ENCODE measurements around the gene GPR25. TPM values are rescaled to one million over a fixed set of nuclear protein-coding genes. Genes with fewer than 3 reads are reported as not detected.
A peak's percentile ranks its signal among the peaks of the same experiment; 100 is the strongest.

GPR25 gene
- total RNA-seq, 1 donor from 2014 or later, result not detected

DNA sequence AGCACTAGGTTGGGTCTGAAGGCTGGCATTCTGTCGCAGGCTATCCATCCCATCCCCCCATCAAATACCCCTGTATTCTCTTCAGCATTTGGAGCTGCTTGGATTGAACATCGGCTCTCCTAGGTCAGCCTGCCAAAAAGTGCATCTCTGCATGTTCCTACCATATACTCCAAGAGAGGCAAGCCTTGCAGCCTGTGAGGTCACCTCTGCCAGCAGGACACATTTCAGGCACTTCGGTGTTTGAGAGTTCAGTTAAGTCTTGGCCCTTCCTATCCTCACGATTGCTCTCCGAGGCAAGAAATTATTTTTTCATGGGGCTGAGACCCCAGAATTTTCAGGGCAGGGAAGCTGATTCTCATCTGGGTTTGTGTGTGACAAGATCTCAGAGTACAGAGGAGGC lies 2.6 kb downstream of the GPR25 start:
- TF ChIP-seq, protein P1, sequence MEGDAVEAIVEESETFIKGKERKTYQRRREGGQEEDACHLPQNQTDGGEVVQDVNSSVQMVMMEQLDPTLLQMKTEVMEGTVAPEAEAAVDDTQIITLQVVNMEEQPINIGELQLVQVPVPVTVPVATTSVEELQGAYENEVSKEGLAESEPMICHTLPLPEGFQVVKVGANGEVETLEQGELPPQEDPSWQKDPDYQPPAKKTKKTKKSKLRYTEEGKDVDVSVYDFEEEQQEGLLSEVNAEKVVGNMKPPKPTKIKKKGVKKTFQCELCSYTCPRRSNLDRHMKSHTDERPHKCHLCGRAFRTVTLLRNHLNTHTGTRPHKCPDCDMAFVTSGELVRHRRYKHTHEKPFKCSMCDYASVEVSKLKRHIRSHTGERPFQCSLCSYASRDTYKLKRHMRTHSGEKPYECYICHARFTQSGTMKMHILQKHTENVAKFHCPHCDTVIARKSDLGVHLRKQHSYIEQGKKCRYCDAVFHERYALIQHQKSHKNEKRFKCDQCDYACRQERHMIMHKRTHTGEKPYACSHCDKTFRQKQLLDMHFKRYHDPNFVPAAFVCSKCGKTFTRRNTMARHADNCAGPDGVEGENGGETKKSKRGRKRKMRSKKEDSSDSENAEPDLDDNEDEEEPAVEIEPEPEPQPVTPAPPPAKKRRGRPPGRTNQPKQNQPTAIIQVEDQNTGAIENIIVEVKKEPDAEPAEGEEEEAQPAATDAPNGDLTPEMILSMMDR (IDR thresholded peaks at IDR 0.05; ENCODE audit: unreplicated experiment), result no peak
- Mint-ChIP-seq H3K9me3 (ENCODE audit: unreplicated experiment) (no peaks in the 10 kb centered on the region), H3K36me3 (ENCODE audit: low read depth, unreplicated experiment) (no peaks in the 10 kb centered on the region), H3K27ac (ENCODE audit: unreplicated experiment) (peak overlapping the region; percentile 92), H3K27me3 (ENCODE audit: unreplicated experiment) (peaks cover 7% of the 10 kb centered on the region), H3K4me3 (ENCODE audit: unreplicated experiment) (no peak overlapping the region), H3K4me1 (ENCODE audit: unreplicated experiment) (peaks cover 10% of the 10 kb centered on the region)
- no peak for DNase-seq (ENCODE audit: low spot score)

DNA sequence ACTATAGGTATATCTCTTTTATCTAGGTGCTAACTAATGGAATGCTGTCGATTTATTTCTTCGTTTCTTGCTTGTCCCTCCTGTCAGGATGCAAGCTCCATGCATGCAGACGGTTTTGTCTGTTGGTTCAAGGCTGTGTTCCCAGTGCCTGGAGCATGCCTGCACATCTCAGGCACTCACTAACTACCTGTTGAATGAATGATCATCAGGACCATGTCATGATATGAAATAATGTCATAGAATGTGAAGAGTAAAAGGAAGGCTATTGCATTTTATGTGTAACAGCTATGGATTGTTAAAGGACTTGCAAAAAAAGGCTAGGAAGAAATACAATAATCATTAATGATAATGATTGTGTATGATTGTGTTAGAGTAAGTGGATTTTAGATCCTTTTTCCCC lies 4.2 kb downstream of the GPR25 start:
- no peak for DNase-seq (ENCODE audit: low spot score)
- Mint-ChIP-seq H3K27ac (ENCODE audit: unreplicated experiment) (no peak overlapping the region), H3K27me3 (ENCODE audit: unreplicated experiment) (peaks cover 4% of the 10 kb centered on the region), H3K4me1 (ENCODE audit: unreplicated experiment) (peaks cover 10% of the 10 kb centered on the region), H3K36me3 (ENCODE audit: low read depth, unreplicated experiment) (no peaks in the 10 kb centered on the region), H3K9me3 (ENCODE audit: unreplicated experiment) (no peaks in the 10 kb centered on the region), H3K4me3 (ENCODE audit: unreplicated experiment) (no peak overlapping the region)
- TF ChIP-seq, protein P1 (IDR thresholded peaks at IDR 0.05; ENCODE audit: unreplicated experiment), result no peak

DNA sequence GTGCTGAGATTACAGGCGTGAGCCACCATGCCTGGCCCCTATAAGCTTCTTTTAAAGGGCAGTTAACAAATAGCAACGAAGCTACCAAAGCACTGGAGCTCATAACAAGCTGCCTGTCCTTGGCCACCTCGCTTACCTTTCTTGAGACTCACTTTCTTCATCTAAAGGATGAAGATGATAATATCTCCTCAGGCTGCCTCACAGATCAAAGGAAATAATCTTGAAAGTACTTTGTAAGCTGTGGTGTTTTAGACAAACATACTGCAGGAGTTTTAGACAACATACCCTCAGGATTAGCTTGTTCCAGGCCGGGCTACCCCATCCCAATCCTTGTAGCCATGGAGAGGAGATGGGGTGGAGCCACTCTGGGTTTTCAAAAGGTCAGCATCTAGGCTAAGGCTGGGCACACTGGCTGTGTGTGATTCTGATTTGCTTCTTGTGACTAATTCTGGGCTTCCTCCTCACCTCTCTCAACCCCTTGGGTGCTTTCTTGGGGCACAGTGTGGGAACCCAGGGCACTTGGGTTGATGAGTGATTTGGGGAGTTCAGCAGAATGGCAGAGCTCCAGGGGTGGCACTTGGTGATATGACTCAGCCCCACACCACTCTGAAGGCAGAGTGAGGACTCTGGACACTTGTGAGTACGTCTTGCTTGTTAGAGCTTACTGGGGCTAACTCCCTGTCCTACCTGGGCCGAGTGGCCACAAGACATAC lies 5.2 kb downstream of the GPR25 start:
- no peaks in the 10 kb centered on the region for H3K36me3 Mint-ChIP-seq (ENCODE audit: low read depth, unreplicated experiment)
- peaks cover 10% of the 10 kb centered on the region for H3K4me1 Mint-ChIP-seq (ENCODE audit: unreplicated experiment)
- no peak overlapping the region for H3K27ac Mint-ChIP-seq (ENCODE audit: unreplicated experiment)
- no peak overlapping the region for H3K4me3 Mint-ChIP-seq (ENCODE audit: unreplicated experiment)
- no peaks in the 10 kb centered on the region for H3K9me3 Mint-ChIP-seq (ENCODE audit: unreplicated experiment)
- no peaks in the 10 kb centered on the region for H3K27me3 Mint-ChIP-seq (ENCODE audit: unreplicated experiment)
- DNase-seq (ENCODE audit: low spot score), result no peak
- TF ChIP-seq, protein P1 (IDR thresholded peaks at IDR 0.05; ENCODE audit: unreplicated experiment), result no peak

DNA sequence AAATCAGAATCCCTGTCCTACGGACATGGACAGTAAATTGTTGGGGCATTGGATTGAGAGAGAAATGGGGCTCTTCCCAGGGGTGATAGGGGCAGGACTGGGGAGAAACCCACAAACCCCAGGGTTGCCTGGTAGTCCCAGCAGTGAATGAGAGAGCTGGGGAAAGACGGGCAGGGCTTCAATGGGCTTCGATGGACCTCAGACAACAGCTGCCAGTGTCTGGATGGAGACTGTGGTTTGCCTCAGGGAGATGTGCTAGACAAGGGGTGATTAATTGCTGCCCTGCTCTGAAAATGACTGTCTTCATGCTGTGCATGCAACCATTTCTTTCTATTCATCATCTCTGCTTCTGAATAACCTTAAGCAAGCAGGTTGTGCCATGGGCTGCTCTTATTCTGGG lies 7.4 kb downstream of the GPR25 start:
- Mint-ChIP-seq H3K27me3 (ENCODE audit: unreplicated experiment) (no peaks in the 10 kb centered on the region), H3K27ac (ENCODE audit: unreplicated experiment) (no peak overlapping the region), H3K9me3 (ENCODE audit: unreplicated experiment) (no peaks in the 10 kb centered on the region), H3K4me3 (ENCODE audit: unreplicated experiment) (no peak overlapping the region), H3K4me1 (ENCODE audit: unreplicated experiment) (peaks cover 8% of the 10 kb centered on the region), H3K36me3 (ENCODE audit: low read depth, unreplicated experiment) (no peaks in the 10 kb centered on the region)
- TF ChIP-seq, protein P1 (IDR thresholded peaks at IDR 0.05; ENCODE audit: unreplicated experiment), result no peak
- no peak for DNase-seq (ENCODE audit: low spot score)

DNA sequence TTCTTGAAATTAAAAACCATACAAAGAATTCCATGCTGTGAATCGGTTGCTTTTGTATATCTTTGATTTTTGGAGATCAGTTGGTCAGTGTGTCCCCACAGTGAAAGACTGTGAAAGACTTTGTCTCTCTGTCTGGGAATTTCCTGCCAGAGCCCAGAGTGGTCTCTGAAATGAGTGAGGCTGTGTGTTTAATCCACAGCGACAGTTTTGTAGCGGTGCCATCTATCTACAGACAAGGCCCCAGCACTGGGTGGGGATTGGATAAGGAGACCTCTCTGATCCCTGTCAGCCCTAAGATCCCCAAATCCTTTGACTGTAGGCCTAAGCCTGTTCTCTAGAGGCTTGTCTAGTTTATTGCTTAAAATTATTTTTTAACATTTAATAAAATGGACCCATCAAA lies 10.3 kb downstream of the GPR25 start:
- H3K36me3 Mint-ChIP-seq (ENCODE audit: low read depth, unreplicated experiment), result no peaks in the 10 kb centered on the region
- TF ChIP-seq, protein P1 (IDR thresholded peaks at IDR 0.05; ENCODE audit: unreplicated experiment), result no peak
- no peak for DNase-seq (ENCODE audit: low spot score)
- H3K9me3 Mint-ChIP-seq (ENCODE audit: unreplicated experiment), result no peaks in the 10 kb centered on the region
- peaks cover 14% of the 10 kb centered on the region for H3K4me1 Mint-ChIP-seq (ENCODE audit: unreplicated experiment)
- H3K27me3 Mint-ChIP-seq (ENCODE audit: unreplicated experiment), result no peaks in the 10 kb centered on the region
- H3K27ac Mint-ChIP-seq (ENCODE audit: unreplicated experiment), result no peak overlapping the region
- no peak overlapping the region for H3K4me3 Mint-ChIP-seq (ENCODE audit: unreplicated experiment)

All from endothelial cell (in vitro differentiated cells).